Transverse colon (tissue), 4 donors: Measurements from ENCODE around the gene STING1. TPM values are rescaled to one million over a fixed set of nuclear protein-coding genes. Genes with fewer than 3 reads are reported as not detected.
"Not testable (repeated sequence)": the region's sequence is repeated elsewhere in the genome, so short reads cannot be mapped to it uniquely, and the experiment has no call there.

Experiments
- DNase-seq: peaks from one replicate; pipeline ENCODE4 v3.0.0-alpha.2; 2019
- H3K27ac ChIP-seq, 4 donors: fragments of 200-600 bp; sonication (generic); 2 replicates each; pipeline ENCODE4 v1.5.1; 2016 to 2018; ENCODE audit warnings: inconsistent platforms in 4 of 4
- H3K27me3 ChIP-seq: fragments of 200-600 bp; sonication (generic); 2 replicates; pipeline ENCODE4 v1.5.1; 2017; ENCODE audit warnings: inconsistent platforms
- H3K36me3 ChIP-seq, 4 donors: fragments of 200-600 bp; sonication (generic); 2 replicates each; pipeline ENCODE4 v1.5.1; 2017 to 2019; ENCODE audit warnings: inconsistent platforms in 4 of 4
- H3K4me1 ChIP-seq, 4 donors: fragments of 200-600 bp; sonication (generic); 2 replicates each; pipeline ENCODE4 v1.5.1; 2017 to 2020; ENCODE audit warnings: inconsistent platforms in 4 of 4
- H3K4me3 ChIP-seq, 4 donors: fragments of 200-600 bp; sonication (generic); 1 replicate in 1 of 4; 2 replicates in 3 of 4; pipeline versions ENCODE4 v1.5.1 to v1.6.1; 2017 to 2019; ENCODE audit warnings: inconsistent platforms in 4 of 4
- H3K9me3 ChIP-seq, 2 donors: fragments of 200-600 bp; sonication (generic); 2 replicates each; pipeline ENCODE4 v1.5.1; 2017 to 2019; ENCODE audit warnings: inconsistent platforms in 2 of 2
- EP300 ChIP-seq: sonication (generic); formaldehyde crosslinking; IDR thresholded peaks from one replicate; pipeline ENCODE4 v1.6.1; 2017; ENCODE audit warnings: antibody characterized with exemption, low read depth
- POLR2A ChIP-seq: fragments of 450-650 bp; IDR thresholded peaks from one replicate; pipeline ENCODE4 v1.6.1; 2016; ENCODE audit warnings: antibody characterized with exemption, mild to moderate bottlenecking, moderate library complexity
- POLR2AphosphoS5 ChIP-seq, 3 donors: sonication (generic); formaldehyde crosslinking; IDR thresholded peaks; one replicate each; pipeline ENCODE4 v1.6.1; 2016; ENCODE audit warnings: antibody characterized with exemption in 3 of 3
- WGBS, 2 donors: methylation state at CpG; one replicate each; pipeline ENCODE4 v1.1.5; 2018; ENCODE audit warnings: low coverage in 1 of 2; 5-methylcytosine and 5-hydroxymethylcytosine counted together
- in situ Hi-C, 4 donors: fragments of 200-750 bp; cut with MboI; loops; one replicate each; pipeline versions ENCODE4 v1.15.0 to v1.15.1; 2017; ENCODE audit warnings: low sequenced_read_pairs in 3 of 4, low pct_ligation_motif_present in 1 of 4, low pct_unique_long_range_greater_than_20kb in 1 of 4
- intact Hi-C: fragments of 100-400 bp; cut with DNase I; formaldehyde crosslinking; loops from one replicate; pipeline ENCODE4 v1.15.1; 2023; ENCODE audit warnings: low total_unique reads
- total RNA-seq, 4 donors: library from RNA; depleted of rRNA; stranded (reverse); fragments of >200 nt; gene quantifications; one replicate each; pipeline ENCODE4 v1.1.0, GENCODE V29; 2016
- TF ChIP-seq, protein P1 (sequence below), 5 experiments: fragments of 200-600 bp in 3 of 5; fragments of 450-650 bp in 2 of 5; sonication (generic) in 3 of 5; IDR thresholded peaks; 1 replicate in 2 of 5; 2 replicates in 3 of 5; pipeline ENCODE4 v1.5.1; 2016 to 2017; ENCODE audit warnings: antibody characterized with exemption in 5 of 5, inconsistent platforms in 3 of 5, mild to moderate bottlenecking in 2 of 5, moderate library complexity in 1 of 5

STING1 gene
- total RNA-seq: 10 to 100 TPM; 12.2 to 51.5 (median 19.1) TPM

DNA sequence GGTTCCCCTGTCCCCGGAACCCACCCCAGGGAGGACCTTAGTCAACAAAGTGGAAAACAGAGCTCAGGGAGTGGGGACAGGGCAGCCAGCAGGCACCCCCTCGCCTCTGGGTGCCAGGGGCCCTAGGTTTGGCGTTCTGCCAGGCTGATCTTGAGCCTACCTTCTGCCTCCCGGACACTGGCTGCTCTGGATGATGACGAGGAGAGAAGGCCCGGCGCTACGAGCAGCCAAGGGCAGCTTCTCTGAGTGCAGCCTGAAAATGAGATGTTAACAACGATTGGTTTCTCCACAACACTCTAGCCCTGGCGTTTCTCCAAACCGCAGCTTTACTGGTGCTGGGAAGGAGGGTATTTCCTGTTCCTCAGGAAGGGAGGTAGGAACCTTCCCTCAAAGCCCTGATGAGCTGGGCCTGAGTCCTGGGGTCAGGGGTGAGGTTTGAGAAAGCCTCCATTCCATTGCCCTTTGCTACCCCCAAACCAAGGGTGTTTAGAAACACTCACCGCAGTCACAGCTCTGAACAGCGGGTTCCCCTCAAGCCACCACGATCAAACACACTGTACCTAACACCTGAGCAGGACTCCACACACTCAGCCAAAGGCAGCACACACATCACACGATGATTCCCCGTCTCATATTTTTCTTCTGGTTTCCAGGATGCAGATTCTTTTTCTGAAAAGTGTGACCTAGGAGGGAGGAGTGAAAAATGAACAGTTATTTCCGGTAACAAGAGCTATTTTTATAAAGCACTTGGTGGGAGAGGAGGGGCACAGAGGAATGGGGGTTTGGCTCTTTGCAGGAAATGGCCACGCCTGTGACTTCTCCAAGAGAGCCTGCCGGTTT is at the start of gene STING1:
Gene STING1 (minus strand): TSS at position 709 of the 840 bp plus-strand sequence. CDS start 1,054 bp downstream, outside the sequence.
- DNase-seq: peak; percentile 89
- intact Hi-C loops (no loop called here), in situ Hi-C loops (no loop called here)
- H3K36me3 ChIP-seq: no peaks in the 10 kb centered on the region
- H3K4me3 ChIP-seq: peak within 1 kb of the TSS; percentile 8 to 49 (median 30)
- no peaks in the 10 kb centered on the region for H3K9me3 ChIP-seq
- peak; percentile 59 for TF ChIP-seq POLR2A
- TF ChIP-seq POLR2AphosphoS5 (IDR thresholded peaks at IDR 0.05): peak; percentile 25 to 58 (median 37)
- TF ChIP-seq, protein P1, sequence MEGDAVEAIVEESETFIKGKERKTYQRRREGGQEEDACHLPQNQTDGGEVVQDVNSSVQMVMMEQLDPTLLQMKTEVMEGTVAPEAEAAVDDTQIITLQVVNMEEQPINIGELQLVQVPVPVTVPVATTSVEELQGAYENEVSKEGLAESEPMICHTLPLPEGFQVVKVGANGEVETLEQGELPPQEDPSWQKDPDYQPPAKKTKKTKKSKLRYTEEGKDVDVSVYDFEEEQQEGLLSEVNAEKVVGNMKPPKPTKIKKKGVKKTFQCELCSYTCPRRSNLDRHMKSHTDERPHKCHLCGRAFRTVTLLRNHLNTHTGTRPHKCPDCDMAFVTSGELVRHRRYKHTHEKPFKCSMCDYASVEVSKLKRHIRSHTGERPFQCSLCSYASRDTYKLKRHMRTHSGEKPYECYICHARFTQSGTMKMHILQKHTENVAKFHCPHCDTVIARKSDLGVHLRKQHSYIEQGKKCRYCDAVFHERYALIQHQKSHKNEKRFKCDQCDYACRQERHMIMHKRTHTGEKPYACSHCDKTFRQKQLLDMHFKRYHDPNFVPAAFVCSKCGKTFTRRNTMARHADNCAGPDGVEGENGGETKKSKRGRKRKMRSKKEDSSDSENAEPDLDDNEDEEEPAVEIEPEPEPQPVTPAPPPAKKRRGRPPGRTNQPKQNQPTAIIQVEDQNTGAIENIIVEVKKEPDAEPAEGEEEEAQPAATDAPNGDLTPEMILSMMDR (IDR thresholded peaks at IDR 0.05): no peak
- peak; percentile 0 for TF ChIP-seq EP300
- peaks cover 0 to 38% (median 23%) of the 10 kb centered on the region in 4 donors for H3K4me1 ChIP-seq
- no peaks in the 10 kb centered on the region for H3K27me3 ChIP-seq
- peak within 1 kb of the TSS; percentile 88 to 89 (median 89) for H3K27ac ChIP-seq
- 10 to 12% methylated on average over 6 to 19 of the region's 19 CpGs for WGBS, 2 donors

DNA sequence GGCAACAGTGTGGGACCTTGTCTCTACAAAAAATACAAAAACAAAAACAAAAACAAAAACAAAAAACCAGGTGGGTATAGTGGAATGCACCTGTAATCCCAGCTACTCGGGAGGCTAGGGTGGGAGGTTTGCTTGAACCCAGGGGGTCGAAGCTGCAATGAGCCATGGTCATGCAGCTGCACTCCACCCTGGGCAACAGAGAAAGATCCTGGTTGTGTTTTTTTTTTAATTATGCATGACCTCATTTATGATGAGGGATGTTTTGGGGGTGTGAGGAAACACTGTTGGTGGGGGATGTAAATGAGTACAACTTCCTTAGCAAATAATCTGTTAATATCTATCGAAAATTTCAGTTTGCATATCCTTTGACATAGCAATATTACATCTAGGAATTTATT is 49.2 kb upstream of the STING1 start:
- intact Hi-C loops: no loop called here
- in situ Hi-C loops: no loop called here
- H3K27me3 ChIP-seq: no peaks in the 10 kb centered on the region
- 90 to 100% methylated on average over 2 to 3 of the region's 3 CpGs for WGBS, 2 donors
- no peak overlapping the region for H3K27ac ChIP-seq
- peaks cover 0 to 3% (median 0%) of the 10 kb centered on the region in 4 donors for H3K4me1 ChIP-seq
- DNase-seq: no peak
- H3K4me3 ChIP-seq: no peak overlapping the region
- TF ChIP-seq, protein P1 (IDR thresholded peaks at IDR 0.05): no peak
- TF ChIP-seq EP300: no peak
- TF ChIP-seq POLR2A: no peak
- no peak for TF ChIP-seq POLR2AphosphoS5 (IDR thresholded peaks at IDR 0.05)
- H3K9me3 ChIP-seq: peaks cover 0 to 4% of the 10 kb centered on the region in 2 donors
- no peaks in the 10 kb centered on the region for H3K36me3 ChIP-seq

DNA sequence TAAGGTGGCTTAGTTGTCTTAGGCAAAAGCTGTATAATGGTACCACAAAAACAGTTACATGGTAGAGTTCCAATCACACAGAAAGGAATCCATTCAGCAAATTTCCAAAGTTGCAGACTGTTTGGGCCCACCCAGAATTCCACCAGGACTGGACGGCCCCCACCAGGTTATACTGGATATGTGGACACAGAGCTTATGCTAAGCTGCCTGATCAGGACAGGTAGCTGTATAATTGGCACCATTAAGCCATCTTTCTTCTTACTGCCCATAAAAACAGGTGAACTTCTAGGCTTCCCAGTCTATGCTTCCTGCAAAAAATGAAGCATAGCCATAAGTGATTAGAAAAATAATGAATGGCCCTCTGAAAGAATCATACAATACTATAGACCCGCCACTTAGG is 47.5 kb upstream of the STING1 start:
- intact Hi-C loops, H3K9me3 ChIP-seq, in situ Hi-C loops, H3K4me3 ChIP-seq, H3K27me3 ChIP-seq, H3K27ac ChIP-seq, DNase-seq, H3K36me3 ChIP-seq: not testable (repeated sequence)
- H3K4me1 ChIP-seq: peaks cover 0 to 19% (median 3%) of the 10 kb centered on the region in 4 donors
- 95 to 100% methylated on average over 2 of the region's 2 CpGs for WGBS, 2 donors

DNA sequence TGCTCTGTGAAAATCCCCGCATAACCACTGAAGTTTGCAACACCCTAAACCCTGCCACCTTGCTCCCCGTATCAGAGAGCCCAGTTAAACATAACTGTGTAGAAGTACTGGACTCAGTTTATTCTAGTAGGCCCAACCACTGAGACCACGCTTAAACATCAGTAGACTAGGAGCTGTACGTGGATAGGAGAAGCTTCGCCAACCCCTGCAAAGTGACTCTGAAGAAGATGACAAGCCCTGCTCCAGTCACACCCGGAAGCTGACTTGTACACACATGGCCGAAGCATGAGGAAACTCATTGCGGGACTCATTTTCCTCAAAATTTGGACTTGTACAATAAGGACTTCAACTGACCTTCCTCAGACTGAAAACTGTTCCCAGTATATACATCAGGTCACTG is 46.1 kb upstream of the STING1 start:
- H3K9me3 ChIP-seq, in situ Hi-C loops, H3K27ac ChIP-seq, H3K4me3 ChIP-seq, intact Hi-C loops, H3K36me3 ChIP-seq, DNase-seq, H3K27me3 ChIP-seq: not testable (repeated sequence)
- H3K4me1 ChIP-seq: peaks cover 0 to 33% (median 9%) of the 10 kb centered on the region in 4 donors
- 97% methylated on average over 8 of the region's 8 CpGs; no CpG with 5 or more reads in 1 of the 2 donors for WGBS, 2 donors

DNA sequence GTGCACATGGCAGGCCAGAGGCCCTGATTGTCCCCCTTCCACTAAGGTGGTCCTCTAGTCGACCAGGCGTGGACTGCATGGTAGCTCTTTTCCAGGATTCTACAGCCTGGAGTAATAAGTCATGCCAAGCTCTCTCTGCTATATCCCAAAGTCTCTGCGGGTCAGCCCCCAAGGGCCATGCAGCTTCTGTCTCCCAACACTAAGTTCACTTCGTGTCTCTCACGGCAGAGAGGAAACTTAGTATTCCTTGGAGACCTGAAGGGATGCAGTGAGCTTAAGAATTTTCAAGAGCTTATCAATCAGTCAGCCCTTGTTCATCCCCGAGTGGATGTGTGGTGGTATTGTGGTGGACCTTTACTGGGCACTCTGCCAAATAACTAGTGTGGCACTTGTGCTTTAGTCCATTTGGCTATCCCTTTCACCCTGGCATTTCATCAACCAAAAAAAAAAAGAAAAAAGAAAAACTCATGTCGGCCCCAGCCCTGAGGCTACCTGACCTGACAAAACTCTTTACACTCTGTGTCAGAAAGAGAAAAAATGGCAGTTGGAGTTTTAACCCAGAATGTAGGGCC is 45.4 kb upstream of the STING1 start:
- H3K27ac ChIP-seq, in situ Hi-C loops, H3K36me3 ChIP-seq, H3K9me3 ChIP-seq, H3K27me3 ChIP-seq, intact Hi-C loops, H3K4me3 ChIP-seq, DNase-seq: not testable (repeated sequence)
- peaks cover 0 to 38% (median 12%) of the 10 kb centered on the region in 4 donors for H3K4me1 ChIP-seq
- WGBS, 2 donors: 78 to 88% methylated on average over 6 to 7 of the region's 7 CpGs

DNA sequence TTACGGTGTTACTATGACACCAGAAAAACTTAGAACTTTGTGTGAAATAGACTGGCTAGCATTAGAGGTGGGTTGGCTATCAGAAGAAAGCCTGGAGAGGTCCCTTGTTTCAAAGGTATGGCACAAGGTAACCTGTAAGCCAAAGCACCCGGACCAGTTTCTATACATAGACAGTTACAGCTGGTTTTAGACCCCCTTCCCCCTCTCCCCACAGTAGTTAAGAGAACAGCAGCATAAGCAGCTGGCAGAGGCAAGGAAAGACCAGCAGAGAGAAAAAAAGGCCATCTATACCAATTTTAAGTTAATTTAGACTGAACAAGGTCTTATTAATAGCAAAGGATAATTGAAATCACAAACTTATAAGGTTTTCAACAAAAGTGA is 44.5 kb upstream of the STING1 start:
- 20 to 59% methylated on average over 1 to 2 of the region's 2 CpGs for WGBS, 2 donors
- DNase-seq, H3K4me3 ChIP-seq, intact Hi-C loops, H3K27me3 ChIP-seq, H3K36me3 ChIP-seq, in situ Hi-C loops, H3K9me3 ChIP-seq: not testable (repeated sequence)
- Histone ChIP-seq H3K27ac (peak overlapping the region in 2 of 4 donors; percentile 67 to 77), H3K4me1 (peaks cover 0 to 38% (median 12%) of the 10 kb centered on the region in 4 donors)

DNA sequence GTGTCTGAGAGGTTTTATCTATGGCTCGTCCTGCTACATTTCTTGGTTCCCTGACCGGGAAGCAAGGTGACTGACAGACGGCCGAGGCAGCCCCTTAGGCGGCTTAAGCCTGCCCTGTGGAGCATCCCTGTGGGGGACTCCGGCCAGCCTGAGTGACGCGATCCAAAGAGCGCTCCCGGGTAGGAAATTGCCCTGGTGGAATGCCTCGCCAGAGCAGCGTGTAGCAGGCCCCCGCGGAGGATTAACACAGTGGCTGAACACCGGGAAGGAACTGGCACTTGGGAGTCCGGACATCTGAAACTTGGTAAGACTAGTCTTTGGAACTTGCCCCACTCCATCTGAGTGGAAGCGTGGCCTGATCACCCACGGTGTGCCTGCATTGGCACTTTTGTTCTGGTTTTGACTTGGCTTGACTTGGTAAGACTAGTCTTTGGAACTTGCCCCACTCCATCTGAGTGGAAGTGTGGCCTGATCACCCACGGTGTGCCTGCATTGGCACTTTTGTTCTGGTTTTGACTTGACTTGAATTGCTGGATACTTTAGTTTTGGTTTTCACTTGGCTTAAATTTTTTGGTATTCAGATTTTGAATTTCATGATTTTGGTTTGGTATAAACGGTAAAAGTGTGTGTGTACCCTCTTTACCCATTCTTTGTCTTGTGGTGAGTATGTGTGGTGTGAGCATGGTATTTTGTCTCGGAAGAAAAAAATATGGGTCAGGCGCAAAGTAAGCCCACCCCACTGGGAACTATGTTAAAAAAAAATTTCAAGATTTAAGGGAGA is 43.9 kb upstream of the STING1 start:
- intact Hi-C loops, H3K9me3 ChIP-seq, H3K36me3 ChIP-seq, H3K4me3 ChIP-seq, H3K27me3 ChIP-seq, in situ Hi-C loops: not testable (repeated sequence)
- peak; percentile 13 for DNase-seq
- H3K4me1 ChIP-seq: peaks cover 0 to 38% (median 12%) of the 10 kb centered on the region in 4 donors
- H3K27ac ChIP-seq: peak overlapping the region; percentile 67 to 79 (median 76)
- WGBS, 2 donors: 84 to 85% methylated on average over 5 to 20 of the region's 22 CpGs
